ENCODE measurements around the gene PINLYP. TPM values are rescaled to one million over a fixed set of nuclear protein-coding genes. Genes with fewer than 3 reads are reported as not detected.

Gene PINLYP
- total RNA-seq, 1 donor from 2014 or later: 1.0 TPM

- Histone ChIP-seq H3K27me3 (ENCODE audit: low read depth) (no peaks in the 10 kb centered on the region), H3K27ac (replicated peaks) (no peak overlapping the region), H3K36me3 (peaks cover 11% of the 10 kb centered on the region), H3K9me3 (replicated peaks) (no peaks in the 10 kb centered on the region), H3K4me3 (no peak overlapping the region), H3K4me1 (peaks cover 13% of the 10 kb centered on the region)
- intact Hi-C loops (cut with micrococcal nuclease): no loop called here
- TF ChIP-seq CTCF (IDR thresholded peaks at IDR 0.05; ENCODE audit: borderline replicate concordance): no peak
- DNase-seq: no peak
Measured at GRCh38 chr19:43569657-43570056, 5.9 kb upstream of the PINLYP start.

- Histone ChIP-seq H3K9me3 (replicated peaks) (no peaks in the 10 kb centered on the region), H3K4me1 (peaks cover 19% of the 10 kb centered on the region), H3K27me3 (ENCODE audit: low read depth) (no peaks in the 10 kb centered on the region), H3K36me3 (peaks cover 11% of the 10 kb centered on the region), H3K27ac (replicated peaks) (no peak overlapping the region), H3K4me3 (no peak overlapping the region)
- no peak for DNase-seq
- intact Hi-C loops (cut with micrococcal nuclease): no loop called here
- TF ChIP-seq CTCF (IDR thresholded peaks at IDR 0.05; ENCODE audit: borderline replicate concordance): no peak
Measured at GRCh38 chr19:43570174-43570791, 5.3 kb upstream of the PINLYP start.

- no peak overlapping the region for H3K4me3 ChIP-seq
- no peak for DNase-seq
- no peak overlapping the region for H3K27ac ChIP-seq (replicated peaks)
- TF ChIP-seq CTCF (IDR thresholded peaks at IDR 0.05; ENCODE audit: borderline replicate concordance): no peak
- H3K4me1 ChIP-seq: peaks cover 24% of the 10 kb centered on the region
- intact Hi-C loops (cut with micrococcal nuclease): no loop called here
- H3K27me3 ChIP-seq (ENCODE audit: low read depth): no peaks in the 10 kb centered on the region
- H3K9me3 ChIP-seq (replicated peaks): no peaks in the 10 kb centered on the region
- peaks cover 11% of the 10 kb centered on the region for H3K36me3 ChIP-seq
Measured at GRCh38 chr19:43572171-43572588, 3.4 kb upstream of the PINLYP start.

- H3K9me3 ChIP-seq (replicated peaks): no peaks in the 10 kb centered on the region
- DNase-seq: no peak
- peaks cover 24% of the 10 kb centered on the region for H3K4me1 ChIP-seq
- no peak for TF ChIP-seq CTCF (IDR thresholded peaks at IDR 0.05; ENCODE audit: borderline replicate concordance)
- peaks cover 11% of the 10 kb centered on the region for H3K36me3 ChIP-seq
- peak overlapping the region; percentile 83 for H3K4me3 ChIP-seq
- peak overlapping the region; percentile 80 for H3K27ac ChIP-seq (replicated peaks)
- H3K27me3 ChIP-seq (ENCODE audit: low read depth): no peaks in the 10 kb centered on the region
- intact Hi-C loops (cut with micrococcal nuclease): no loop called here
Measured at GRCh38 chr19:43574424-43575155, 1.0 kb upstream of the PINLYP start.

GRCh38 chr19:43575955-43576878 is 616 bp downstream of the PINLYP start:
- no peak for DNase-seq
- peak overlapping the region; percentile 56 for H3K27ac ChIP-seq (replicated peaks)
- peaks cover 34% of the 10 kb centered on the region for H3K4me1 ChIP-seq
- H3K4me3 ChIP-seq: peak overlapping the region; percentile 83
- peaks cover 11% of the 10 kb centered on the region for H3K36me3 ChIP-seq
- no peak for TF ChIP-seq CTCF (IDR thresholded peaks at IDR 0.05; ENCODE audit: borderline replicate concordance)
- intact Hi-C loops (cut with micrococcal nuclease): no loop called here
- H3K9me3 ChIP-seq (replicated peaks): no peaks in the 10 kb centered on the region
- H3K27me3 ChIP-seq (ENCODE audit: low read depth): no peaks in the 10 kb centered on the region
